Psoas muscle (tissue), 8 donors: ENCODE measurements around the gene NCAM1. TPM values are rescaled to one million over a fixed set of nuclear protein-coding genes. Genes with fewer than 3 reads are reported as not detected.
A peak's percentile ranks its signal among the peaks of the same experiment; 100 is the strongest.

Experiments used
- ATAC-seq, 4 donors: fragments of 200-7000 bp; cut with Tn5 transposase; one replicate each; pipeline ENCODE4 v1.9.1; 2020; ENCODE audit warnings: moderate library complexity in 3 of 4, mild to moderate bottlenecking in 2 of 4
- DNase-seq, 2 donors: peaks; one replicate each; pipeline ENCODE4 v3.0.0-alpha.2; 2020
- H3K27ac ChIP-seq: fragments of 200-600 bp; one replicate; pipeline ENCODE4 v1.8.0; 2022
- H3K27me3 ChIP-seq, 3 donors: fragments of 200-600 bp in 1 of 3; one replicate each; pipeline versions ENCODE4 v1.6.1 to v1.8.0; 2013 to 2022; ENCODE audit warnings: low read length in 2 of 3, mild to moderate bottlenecking in 2 of 3, moderate library complexity in 1 of 3; ENCODE audit not compliant: insufficient read depth in 3 of 3
- H3K36me3 ChIP-seq, 2 donors: fragments of 200-600 bp in 1 of 2; one replicate each; pipeline versions ENCODE4 v1.6.1 to v1.8.0; 2013 to 2022; ENCODE audit warnings: low read depth in 1 of 2, mild to moderate bottlenecking in 1 of 2, moderate library complexity in 1 of 2; ENCODE audit not compliant: insufficient read depth in 1 of 2
- H3K4me1 ChIP-seq: fragments of 200-600 bp; one replicate; pipeline ENCODE4 v1.8.0; 2022
- H3K4me3 ChIP-seq: fragments of 200-600 bp; one replicate; pipeline ENCODE4 v1.8.0; 2022; ENCODE audit warnings: mild to moderate bottlenecking
- H3K9me3 ChIP-seq: fragments of 200-600 bp; one replicate; pipeline ENCODE4 v1.8.0; 2022
- CTCF ChIP-seq: fragments of 200-600 bp; IDR thresholded peaks from one replicate; pipeline ENCODE4 v1.8.0; 2022; ENCODE audit warnings: antibody characterized with exemption
- WGBS, 3 donors: extraction: QIAGEN DNeasy Blood & Tissue Kit; methylation state at CpG; one replicate each; pipeline versions ENCODE4 v1.1.6 to v1.1.7; 2013; 5-methylcytosine and 5-hydroxymethylcytosine counted together
- intact Hi-C, 2 donors: fragments of 100-400 bp; cut with DNase I; formaldehyde crosslinking; loops; one replicate each; pipeline versions ENCODE4 v1.11.0 to v1.14.2; 2022
- polyA plus RNA-seq, 3 donors: library from polyadenylated mRNA; stranded (reverse); fragments of 200-250 nt; gene quantifications; one replicate each; pipeline ENCODE4 v1.2.3, GENCODE V29; 2013
- total RNA-seq, 4 donors: library from RNA; stranded (reverse); fragmentation: NEBNext Ultra II Directional in 2 of 4; extraction: Animal tissue kit (Norgen Biotek cat#: 25700) in 2 of 4; gene quantifications; one replicate each; pipeline versions ENCODE4 v1.2.1 to v1.2.4, GENCODE V29; 2021 to 2023
- donor health status: healthy with polysubstance abuse.
- donor health status: DM: no; HTN: no; CAD: no; lungs with moderate emphysema.
- donor health status: Bipolar disorder and iron deficiency.
- donor health status: healthy.
- donor health status: DM: yes; HTN: yes; CAD: no.
- donor health status: DM: no; HTN: no; CAD: no.
- donor health status: DM: no; HTN: no; CAD: no.
- donor health status: DM: yes; HTN: yes; CAD: no.

NCAM1 gene
- total and polyA plus RNA-seq, 7 donors = 1.3 to 50.3 (median 3.0) TPM

GRCh38 chr11:113189909-113190667 lies 228.9 kb downstream of the NCAM1 start:
- 58 to 79% (median 68%) methylated on average over 8 of the region's 8 CpGs for WGBS, 3 donors
- peak; percentile 56 to 67 for DNase-seq
- TF ChIP-seq CTCF = no peak
- intact Hi-C loops = no loop called here
- H3K9me3 ChIP-seq = no peaks in the 10 kb centered on the region
- H3K36me3 ChIP-seq = no peaks in the 10 kb centered on the region
- peak overlapping the region; percentile 5 for H3K27ac ChIP-seq
- H3K27me3 ChIP-seq = no peaks in the 10 kb centered on the region
- H3K4me1 ChIP-seq = peaks cover 18% of the 10 kb centered on the region
- peak; percentile 60 to 84 (median 74) for ATAC-seq
- no peak overlapping the region for H3K4me3 ChIP-seq

GRCh38 chr11:113192121-113192925 lies 231.1 kb downstream of the NCAM1 start:
- no peak for TF ChIP-seq CTCF
- H3K27me3 ChIP-seq = no peaks in the 10 kb centered on the region
- H3K27ac ChIP-seq = no peak overlapping the region
- 54 to 59% (median 55%) methylated on average over 8 of the region's 8 CpGs for WGBS, 3 donors
- no peaks in the 10 kb centered on the region for H3K9me3 ChIP-seq
- H3K4me3 ChIP-seq = no peak overlapping the region
- ATAC-seq (no peak), DNase-seq (no peak)
- H3K4me1 ChIP-seq = peaks cover 18% of the 10 kb centered on the region
- intact Hi-C loops = no loop called here
- H3K36me3 ChIP-seq = no peaks in the 10 kb centered on the region

- DNase-seq (no peak), ATAC-seq (peak in 2 of 4 donors; percentile 42 to 48)
- Histone ChIP-seq H3K9me3 (no peaks in the 10 kb centered on the region), H3K27me3 (no peaks in the 10 kb centered on the region), H3K27ac (no peak overlapping the region), H3K36me3 (no peaks in the 10 kb centered on the region), H3K4me1 (peaks cover 14% of the 10 kb centered on the region), H3K4me3 (no peak overlapping the region)
- TF ChIP-seq CTCF = no peak
- intact Hi-C loops = no loop called here
- 66 to 69% (median 67%) methylated on average over 7 of the region's 7 CpGs for WGBS, 3 donors
These were observed 231.8 kb downstream of the NCAM1 start for GRCh38 chr11:113193016-113193415.

- intact Hi-C loops = no loop called here
- Histone ChIP-seq H3K27ac (no peak overlapping the region), H3K4me3 (no peak overlapping the region), H3K27me3 (no peaks in the 10 kb centered on the region), H3K4me1 (peaks cover 11% of the 10 kb centered on the region), H3K36me3 (no peaks in the 10 kb centered on the region), H3K9me3 (no peaks in the 10 kb centered on the region)
- 21 to 33% (median 30%) methylated on average over 5 of the region's 5 CpGs for WGBS, 3 donors
- TF ChIP-seq CTCF = no peak
- DNase-seq (no peak), ATAC-seq (no peak)
These were observed 232.7 kb downstream of the NCAM1 start for GRCh38 chr11:113193946-113194345.
